ENCODE results near the gene MAP2K7.

- TF ChIP-seq CTCF (IDR thresholded peaks at IDR 0.05), result no peak
- TF ChIP-seq POLR2A (IDR thresholded peaks at IDR 0.05), result no peak
These were observed 21.8 kb upstream of the MAP2K7 start for GRCh38 chr19:7881910-7882309.
